Natural killer cell (primary cell): ENCODE results near the gene TRIM36. TPM values are rescaled to one million over a fixed set of nuclear protein-coding genes. Genes with fewer than 3 reads are reported as not detected.

Source experiments
- ATAC-seq, 3 donors: fragments of 150-1000 bp in 2 of 3; fragments of 200-7000 bp in 1 of 3; cut with Tn5 transposase; 1 replicate in 1 of 3; 2 replicates in 2 of 3; pipeline ENCODE4 v1.10.0; 2021; ENCODE audit warnings: mild to moderate bottlenecking in 2 of 3, moderate library complexity in 2 of 3
- DNase-seq, 2 donors: peaks; one replicate each; pipeline versions ENCODE4 v3.0.0 to v3.0.0-alpha.2; 2013 to 2021; ENCODE audit warnings: mixed read lengths in 1 of 2
- H3K27ac ChIP-seq: one replicate; pipeline ENCODE4 v1.5.1; 2013; ENCODE audit warnings: mild to moderate bottlenecking, low read length
- H3K27me3 ChIP-seq: one replicate; pipeline ENCODE4 v1.6.1; 2013; ENCODE audit warnings: low read length; ENCODE audit not compliant: control insufficient read depth, insufficient read depth
- H3K36me3 ChIP-seq: one replicate; pipeline ENCODE4 v1.6.1; 2013; ENCODE audit warnings: low read length; ENCODE audit not compliant: control insufficient read depth, insufficient read depth
- H3K4me1 ChIP-seq: one replicate; pipeline ENCODE4 v1.6.1; 2013; ENCODE audit warnings: low read length; ENCODE audit not compliant: control insufficient read depth, insufficient read depth
- H3K4me3 ChIP-seq: one replicate; pipeline ENCODE4 v1.5.1; 2013; ENCODE audit warnings: low read length
- H3K9me3 ChIP-seq: one replicate; pipeline ENCODE4 v1.6.1; 2013; ENCODE audit warnings: low read length; ENCODE audit not compliant: control insufficient read depth, insufficient read depth
- H3K27ac Mint-ChIP-seq, 2 donors: one replicate each; pipeline ENCODE4 v1.8.0; 2022; ENCODE audit warnings: mild to moderate bottlenecking in 2 of 2, mixed read lengths in 2 of 2, moderate library complexity in 1 of 2
- H3K27me3 Mint-ChIP-seq, 2 donors: one replicate each; pipeline ENCODE4 v1.8.0; 2022; ENCODE audit warnings: low read depth in 2 of 2, mixed read lengths in 2 of 2
- H3K36me3 Mint-ChIP-seq: one replicate; pipeline ENCODE4 v1.8.0; 2022; ENCODE audit warnings: mixed read lengths
- H3K4me1 Mint-ChIP-seq, 2 donors: one replicate each; pipeline ENCODE4 v1.8.0; 2022; ENCODE audit warnings: mixed read lengths in 2 of 2
- H3K4me3 Mint-ChIP-seq: one replicate; pipeline ENCODE4 v1.8.0; 2022; ENCODE audit warnings: mild to moderate bottlenecking, moderate library complexity, mixed read lengths
- H3K9me3 Mint-ChIP-seq, 2 donors: one replicate each; pipeline ENCODE4 v1.8.0; 2022; ENCODE audit warnings: mixed read lengths in 2 of 2
- CTCF ChIP-seq: fragments of 200-600 bp; IDR thresholded peaks from one replicate; pipeline ENCODE4 v1.8.0; 2022; ENCODE audit warnings: antibody characterized with exemption
- WGBS: methylation state at CpG from one replicate; pipeline ENCODE4 v1.1.7; 2013; ENCODE audit warnings: missing lambda C conversion rate; ENCODE audit not compliant: insufficient coverage; 5-methylcytosine and 5-hydroxymethylcytosine counted together
- intact Hi-C: fragments of 100-400 bp; cut with micrococcal nuclease; formaldehyde crosslinking; loops from one replicate; pipeline ENCODE4 v1.14.2; 2022
- total RNA-seq, 4 donors: library from RNA; stranded (reverse); fragments of 120-200 nt in 1 of 4; gene quantifications; one replicate each; pipeline versions ENCODE4 v1.2.3 to v1.2.4, GENCODE V29; 2013 to 2022

TRIM36 gene
- total RNA-seq, 3 donors from 2014 or later (not counting 1 experiment from before 2014, with no cell fraction given): 0.25 to 1.2 (median 0.38) TPM

- WGBS: no CpG with 5 or more reads among the region's 2 CpGs
- Mint-ChIP-seq H3K4me1 (peaks cover 9 to 17% of the 10 kb centered on the region in 2 donors), H3K4me3 (no peak overlapping the region), H3K27me3 (peaks cover 44 to 54% of the 10 kb centered on the region in 2 donors), H3K9me3 (no peaks in the 10 kb centered on the region), H3K27ac (no peak overlapping the region), H3K36me3 (no peaks in the 10 kb centered on the region)
- Histone ChIP-seq H3K9me3 (no peaks in the 10 kb centered on the region), H3K27me3 (peaks cover 44% of the 10 kb centered on the region), H3K4me3 (no peak overlapping the region), H3K27ac (no peak overlapping the region), H3K36me3 (no peaks in the 10 kb centered on the region), H3K4me1 (peaks cover 9% of the 10 kb centered on the region)
- DNase-seq (no peak), ATAC-seq (no peak)
- TF ChIP-seq CTCF: no peak
- intact Hi-C loops: no loop called here
Measured at GRCh38 chr5:115184770-115185169, 15.1 kb upstream of the TRIM36 start.

- DNase-seq: no peak
- H3K36me3 ChIP-seq: no peaks in the 10 kb centered on the region
- H3K27ac Mint-ChIP-seq: no peak overlapping the region
- no peak for TF ChIP-seq CTCF
- H3K27me3 Mint-ChIP-seq: peaks cover 69 to 74% of the 10 kb centered on the region in 2 donors
- no peak overlapping the region for H3K4me3 Mint-ChIP-seq
- peaks cover 19% of the 10 kb centered on the region for H3K4me1 ChIP-seq
- ATAC-seq: peak in 1 of 3 donors; percentile 32
- H3K9me3 ChIP-seq: peaks cover 2% of the 10 kb centered on the region
- H3K27me3 ChIP-seq: peaks cover 67% of the 10 kb centered on the region
- H3K4me1 Mint-ChIP-seq: peaks cover 19 to 20% of the 10 kb centered on the region in 2 donors
- H3K9me3 Mint-ChIP-seq: no peaks in the 10 kb centered on the region
- H3K4me3 ChIP-seq: no peak overlapping the region
- intact Hi-C loops: no loop called here
- no peaks in the 10 kb centered on the region for H3K36me3 Mint-ChIP-seq
- H3K27ac ChIP-seq: no peak overlapping the region
Measured at GRCh38 chr5:115181757-115182156, 12.0 kb upstream of the TRIM36 start.

GRCh38 chr5:115180165-115180709, 10.5 kb upstream of the TRIM36 start:
- H3K27ac Mint-ChIP-seq: peak overlapping the region in 1 of 2 donors; percentile 7
- under 1% methylated on average over 54 of the region's 54 CpGs for WGBS
- peak overlapping the region; percentile 94 for H3K4me3 Mint-ChIP-seq
- H3K36me3 Mint-ChIP-seq: no peaks in the 10 kb centered on the region
- peak; percentile 54 to 77 (median 74) for ATAC-seq
- H3K27me3 ChIP-seq: peaks cover 76% of the 10 kb centered on the region
- peak overlapping the region; percentile 47 for H3K4me3 ChIP-seq
- H3K9me3 ChIP-seq: peaks cover 2% of the 10 kb centered on the region
- no peaks in the 10 kb centered on the region for H3K9me3 Mint-ChIP-seq
- DNase-seq: peak; percentile 29 to 41
- H3K36me3 ChIP-seq: no peaks in the 10 kb centered on the region
- peaks cover 19 to 20% of the 10 kb centered on the region in 2 donors for H3K4me1 Mint-ChIP-seq
- peaks cover 66 to 82% of the 10 kb centered on the region in 2 donors for H3K27me3 Mint-ChIP-seq
- H3K27ac ChIP-seq: no peak overlapping the region
- peaks cover 19% of the 10 kb centered on the region for H3K4me1 ChIP-seq
- no peak for TF ChIP-seq CTCF
- intact Hi-C loops: no loop called here
